Naive thymus-derived CD8-positive, alpha-beta T cell (primary cell): ENCODE results near the gene BICDL1. TPM values are rescaled to one million over a fixed set of nuclear protein-coding genes. Genes with fewer than 3 reads are reported as not detected.

Source experiments
- ATAC-seq, 2 donors: fragments of 150-1000 bp; cut with Tn5 transposase in 1 of 2; sonication (Bioruptor Pico), chemical (Tn5 transposase) in 1 of 2; 1 replicate in 1 of 2; 2 replicates in 1 of 2; pipeline ENCODE4 v1.10.0; 2021; ENCODE audit warnings: mild to moderate bottlenecking in 2 of 2, moderate library complexity in 2 of 2
- POLR2A ChIA-PET: fragments of 350-600 bp; sonication (Branson Sonifier 250); formaldehyde crosslinking; loops from one replicate; lab custom pipeline; 2021; ENCODE audit warnings: antibody characterized with exemption; lab: Charles Lee
- DNase-seq, 10 donors: peaks; one replicate each; pipeline versions ENCODE4 v3.0.0 to v3.0.0-alpha.2; 2020 to 2022
- H3K27ac Mint-ChIP-seq, 10 donors: one replicate each; pipeline ENCODE4 v1.8.0; 2020 to 2022; ENCODE audit warnings: mild to moderate bottlenecking in 10 of 10, mixed read lengths in 10 of 10, moderate library complexity in 4 of 10, inconsistent platforms in 1 of 10
- H3K27me3 Mint-ChIP-seq, 5 donors: one replicate each; pipeline ENCODE4 v1.8.0; 2021 to 2022; ENCODE audit warnings: mixed read lengths in 5 of 5
- H3K36me3 Mint-ChIP-seq, 3 donors: one replicate each; pipeline ENCODE4 v1.8.0; 2020 to 2022; ENCODE audit warnings: mixed read lengths in 3 of 3, mild to moderate bottlenecking in 2 of 3, inconsistent platforms in 1 of 3
- H3K4me1 Mint-ChIP-seq, 4 donors: one replicate each; pipeline ENCODE4 v1.8.0; 2021 to 2022; ENCODE audit warnings: mixed read lengths in 4 of 4
- H3K4me3 Mint-ChIP-seq, 10 donors: one replicate each; pipeline ENCODE4 v1.8.0; 2020 to 2022; ENCODE audit warnings: mild to moderate bottlenecking in 10 of 10, mixed read lengths in 10 of 10, moderate library complexity in 6 of 10, inconsistent platforms in 1 of 10
- H3K9me3 Mint-ChIP-seq, 9 donors: one replicate each; pipeline ENCODE4 v1.8.0; 2020 to 2022; ENCODE audit warnings: mixed read lengths in 9 of 9, mild to moderate bottlenecking in 3 of 9, inconsistent platforms in 1 of 9, moderate library complexity in 1 of 9
- polyA plus RNA-seq, 3 donors: library from polyadenylated mRNA; unstranded; fragments of 300-500 nt; fragmentation: Illumina TruSeq; gene quantifications; one replicate each; pipeline ENCODE4 v1.2.3, GENCODE V29; 2021
- total RNA-seq, 8 experiments: library from RNA in 2 of 8; stranded (reverse) in 2 of 8; gene quantifications; one replicate each; pipeline ENCODE4 v1.2.3 and lab custom pipeline; 2021 to 2026

The BICDL1 gene
- total and polyA plus RNA-seq, 5 experiments from 2014 or later, result 1.2 to 157 (median 1.9) TPM

DNA sequence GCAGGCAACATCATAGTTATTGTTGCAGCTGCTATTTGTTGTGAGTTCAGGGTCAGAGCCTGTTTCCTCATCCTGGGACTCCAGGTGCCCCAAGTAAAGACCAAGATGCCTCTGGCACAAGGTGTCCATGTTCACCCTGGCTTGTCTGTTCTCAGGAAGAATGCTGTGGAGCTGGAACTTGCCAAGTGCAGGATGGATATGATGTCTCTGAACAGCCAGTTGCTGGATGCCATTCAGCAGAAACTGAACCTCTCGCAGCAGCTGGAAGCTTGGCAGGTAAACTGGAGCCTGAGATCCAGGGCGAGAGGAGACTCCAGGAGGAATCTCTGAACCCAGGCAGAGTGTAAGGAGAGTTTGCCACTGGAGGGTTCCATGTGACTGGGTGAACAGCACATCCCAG, 100.8 kb downstream of the BICDL1 start:
- Mint-ChIP-seq H3K27ac (peak overlapping the region in 1 of 10 donors; percentile 31), H3K27me3 (peaks cover 0 to 1% (median 0%) of the 10 kb centered on the region in 5 donors), H3K9me3 (no peaks in the 10 kb centered on the region), H3K36me3 (peaks cover 0 to 32% (median 2%) of the 10 kb centered on the region in 3 donors), H3K4me1 (peaks cover 14 to 24% (median 16%) of the 10 kb centered on the region in 4 donors), H3K4me3 (no peak overlapping the region)
- POLR2A ChIA-PET, result interaction anchor here (0.6 to 1.3 kb wide), 3 partner anchors 20 to 32 kb away, joined by 3 read pairs; no protein-coding TSS in a partner anchor
- ATAC-seq (no peak), DNase-seq (no peak)

DNA sequence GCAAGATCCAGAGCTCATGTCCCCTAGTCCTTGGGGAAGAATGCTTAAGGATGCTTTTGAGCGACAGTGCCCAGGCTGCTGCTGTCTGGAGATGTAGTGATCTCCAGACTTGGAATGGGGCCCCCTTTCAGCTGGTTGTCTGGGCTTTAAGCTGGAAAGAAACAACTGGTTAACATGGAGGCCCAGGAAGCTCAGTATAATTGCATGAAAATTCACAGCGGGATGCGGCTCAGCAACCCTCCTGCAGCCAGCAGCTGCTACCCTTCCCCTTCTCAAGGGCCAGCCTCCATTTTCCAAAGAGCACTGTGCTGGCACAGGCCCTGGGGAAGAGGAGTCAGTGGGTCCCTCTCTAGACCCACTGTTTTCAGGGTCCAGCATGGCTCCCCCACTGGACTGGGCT, 101.2 kb downstream of the BICDL1 start:
- no peak overlapping the region for H3K4me3 Mint-ChIP-seq
- H3K36me3 Mint-ChIP-seq, result peaks cover 0 to 29% (median 0%) of the 10 kb centered on the region in 3 donors
- POLR2A ChIA-PET, result interaction anchor here (0.6 to 1.3 kb wide), 3 partner anchors 20 to 32 kb away, joined by 3 read pairs; no protein-coding TSS in a partner anchor
- ATAC-seq (no peak), DNase-seq (no peak)
- peaks cover 14 to 24% (median 16%) of the 10 kb centered on the region in 4 donors for H3K4me1 Mint-ChIP-seq
- peaks cover 0 to 1% (median 0%) of the 10 kb centered on the region in 5 donors for H3K27me3 Mint-ChIP-seq
- H3K9me3 Mint-ChIP-seq, result no peaks in the 10 kb centered on the region
- no peak overlapping the region for H3K27ac Mint-ChIP-seq

DNA sequence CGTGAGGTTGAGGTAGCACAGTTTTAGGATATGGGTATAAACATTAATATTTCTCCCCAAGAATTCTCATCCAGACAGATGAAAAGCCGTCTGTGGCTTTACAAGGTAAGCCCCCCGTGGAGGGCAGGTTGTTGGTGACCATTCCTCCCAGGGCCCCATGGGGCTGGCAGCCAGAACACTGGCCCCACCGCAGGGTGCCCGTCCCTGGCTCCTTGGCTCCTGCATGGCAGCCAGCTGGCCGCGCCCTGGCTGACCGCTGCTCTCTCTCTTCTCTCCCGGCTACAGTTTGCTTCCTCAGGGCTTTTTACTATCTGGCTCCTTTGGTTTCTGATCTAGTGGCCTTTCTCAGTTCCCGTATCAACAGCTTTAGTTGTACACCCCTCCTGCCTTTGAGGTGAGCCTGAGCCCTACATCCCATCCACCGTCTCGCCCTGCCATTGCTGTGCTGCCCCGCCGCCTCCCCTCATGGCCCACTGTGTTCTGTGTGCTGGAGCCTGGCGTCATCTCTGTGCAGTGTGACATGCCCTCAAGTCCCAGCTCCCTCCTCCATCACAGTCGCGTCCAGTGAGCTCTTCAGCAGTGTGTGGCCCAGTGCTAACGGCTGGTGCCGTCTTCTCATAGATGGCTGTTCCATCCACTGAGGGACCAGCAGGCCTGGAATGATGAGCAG, 101.7 kb downstream of the BICDL1 start:
- H3K4me1 Mint-ChIP-seq, result peaks cover 14 to 24% (median 15%) of the 10 kb centered on the region in 4 donors
- no peak overlapping the region for H3K4me3 Mint-ChIP-seq
- ATAC-seq (no peak), DNase-seq (no peak)
- peaks cover 0 to 24% (median 0%) of the 10 kb centered on the region in 3 donors for H3K36me3 Mint-ChIP-seq
- POLR2A ChIA-PET, result interaction anchor here (0.6 to 1.1 kb wide), 3 partner anchors 10 to 33 kb away, joined by 3 to 4 read pairs (median 3); no protein-coding TSS in a partner anchor
- H3K27ac Mint-ChIP-seq, result peak overlapping the region in 6 of 10 donors; percentile 44 to 73 (median 59)
- H3K27me3 Mint-ChIP-seq, result peaks cover 0 to 1% (median 0%) of the 10 kb centered on the region in 5 donors
- H3K9me3 Mint-ChIP-seq, result no peaks in the 10 kb centered on the region

- Mint-ChIP-seq H3K27ac (peak overlapping the region in 7 of 10 donors; percentile 16 to 73 (median 53)), H3K9me3 (no peaks in the 10 kb centered on the region), H3K27me3 (peaks cover 0 to 1% (median 0%) of the 10 kb centered on the region in 5 donors), H3K4me3 (no peak overlapping the region), H3K36me3 (peaks cover 0 to 28% (median 0%) of the 10 kb centered on the region in 3 donors), H3K4me1 (peaks cover 11 to 24% (median 13%) of the 10 kb centered on the region in 4 donors)
- DNase-seq (no peak), ATAC-seq (no peak)
- POLR2A ChIA-PET, result interaction anchor here (0.6 to 1.2 kb wide), 3 partner anchors 9 to 199 kb away, joined by 3 to 4 read pairs (median 4); partner anchors contain the start of gene BICDL1
Measured at GRCh38 chr12:120091371-120092090, 102.5 kb downstream of the BICDL1 start.

GRCh38 chr12:120092551-120093335, 103.7 kb downstream of the BICDL1 start:
- POLR2A ChIA-PET, result interaction anchor here (0.7 to 1.4 kb wide), 3 partner anchors 19 to 104 kb away, joined by 3 to 5 read pairs (median 4); partner anchors contain the start of genes BICDL1 and RAB35
- H3K27ac Mint-ChIP-seq, result peak overlapping the region in 3 of 10 donors; percentile 57 to 77 (median 69)
- no peak overlapping the region for H3K4me3 Mint-ChIP-seq
- H3K9me3 Mint-ChIP-seq, result no peaks in the 10 kb centered on the region
- DNase-seq (no peak), ATAC-seq (peak in 1 of 2 donors; percentile 13)
- no peaks in the 10 kb centered on the region for H3K27me3 Mint-ChIP-seq
- peaks cover 0 to 38% (median 0%) of the 10 kb centered on the region in 3 donors for H3K36me3 Mint-ChIP-seq
- H3K4me1 Mint-ChIP-seq, result peaks cover under 1 to 13% (median 4%) of the 10 kb centered on the region in 4 donors

DNA sequence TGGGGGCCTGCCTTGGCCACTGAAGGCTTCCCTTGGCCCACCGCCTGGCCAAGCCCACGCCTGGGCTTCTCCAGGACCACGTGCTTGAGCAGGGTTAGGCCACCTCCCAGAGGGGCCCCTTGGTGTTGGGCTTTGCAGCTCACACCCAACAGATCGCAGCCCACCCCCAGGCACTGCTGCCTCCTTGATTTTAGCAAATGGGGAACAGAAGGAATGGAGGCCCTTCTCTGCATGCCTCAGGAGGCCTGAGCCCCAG, 104.2 kb downstream of the BICDL1 start:
- peaks cover 0 to 43% (median 0%) of the 10 kb centered on the region in 3 donors for H3K36me3 Mint-ChIP-seq
- DNase-seq, result no peak
- peaks cover 0 to 10% (median 4%) of the 10 kb centered on the region in 4 donors for H3K4me1 Mint-ChIP-seq
- peak in 1 of 2 donors; percentile 11 for ATAC-seq
- no peak overlapping the region for H3K27ac Mint-ChIP-seq
- POLR2A ChIA-PET, result interaction anchor here (0.6 to 1.4 kb wide), 3 partner anchors 19 to 32 kb away, joined by 3 to 5 read pairs (median 3); partner anchors contain the start of gene RAB35
- H3K27me3 Mint-ChIP-seq, result no peaks in the 10 kb centered on the region
- no peak overlapping the region for H3K4me3 Mint-ChIP-seq
- H3K9me3 Mint-ChIP-seq, result no peaks in the 10 kb centered on the region

DNA sequence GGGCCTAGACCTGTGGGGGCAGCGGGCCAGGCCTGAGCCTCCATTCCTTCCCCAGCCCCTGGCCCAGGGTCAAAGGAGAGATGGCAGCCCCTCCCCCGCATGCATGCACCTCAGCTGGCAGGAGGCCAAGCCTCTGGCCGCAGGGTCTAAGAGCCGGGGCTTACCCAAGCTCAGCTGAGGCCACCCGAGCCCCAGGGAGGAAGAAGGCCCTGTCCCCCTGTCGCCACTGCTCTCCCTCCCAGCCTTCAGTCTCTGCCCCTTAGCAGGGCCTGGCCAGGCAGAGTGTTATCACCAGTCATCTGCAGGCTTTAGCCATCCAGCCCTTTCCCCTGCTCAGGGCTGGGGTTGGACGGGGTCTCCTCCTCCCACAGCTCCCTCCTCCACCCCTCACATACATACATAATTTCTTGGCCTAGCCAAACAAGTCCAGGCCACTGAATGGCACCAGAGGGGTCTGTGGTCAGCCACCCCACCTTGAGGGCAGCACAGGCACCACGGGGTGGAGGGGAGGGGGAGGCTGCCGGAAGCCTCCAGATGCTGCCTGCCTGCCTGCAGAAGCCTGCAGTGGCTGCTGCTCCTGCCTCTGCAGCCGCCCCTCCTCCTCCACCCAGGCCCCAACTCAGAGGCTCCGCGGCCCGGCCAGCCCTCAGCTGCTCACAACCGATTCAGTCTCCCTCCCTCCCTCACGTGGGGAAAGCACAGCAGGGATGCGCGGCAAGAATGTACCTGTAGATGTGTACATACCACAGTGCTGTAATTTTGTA, 104.7 kb downstream of the BICDL1 start:
- no peak for ATAC-seq
- Mint-ChIP-seq H3K27me3 (no peaks in the 10 kb centered on the region), H3K4me3 (peak overlapping the region in 1 of 10 donors; percentile 58), H3K36me3 (peaks cover 0 to 46% (median 0%) of the 10 kb centered on the region in 3 donors), H3K4me1 (peaks cover 0 to 10% (median 4%) of the 10 kb centered on the region in 4 donors), H3K27ac (peak overlapping the region in 7 of 10 donors; percentile 7 to 83 (median 77)), H3K9me3 (no peaks in the 10 kb centered on the region)
- POLR2A ChIA-PET, result interaction anchor here (0.6 to 1.4 kb wide), 3 partner anchors 18 to 31 kb away, joined by 3 to 5 read pairs (median 3); partner anchors contain the start of gene RAB35
- no peak for DNase-seq

- Mint-ChIP-seq H3K27me3 (no peaks in the 10 kb centered on the region), H3K9me3 (no peaks in the 10 kb centered on the region), H3K4me3 (no peak overlapping the region), H3K27ac (peak overlapping the region in 2 of 10 donors; percentile 7 to 68), H3K4me1 (peaks cover 0 to 8% (median 2%) of the 10 kb centered on the region in 4 donors), H3K36me3 (peaks cover 0 to 52% (median 0%) of the 10 kb centered on the region in 3 donors)
- no peak for ATAC-seq
- DNase-seq, result no peak
- POLR2A ChIA-PET, result no interaction called here
Measured at GRCh38 chr12:120094485-120094884, 105.4 kb downstream of the BICDL1 start.

DNA sequence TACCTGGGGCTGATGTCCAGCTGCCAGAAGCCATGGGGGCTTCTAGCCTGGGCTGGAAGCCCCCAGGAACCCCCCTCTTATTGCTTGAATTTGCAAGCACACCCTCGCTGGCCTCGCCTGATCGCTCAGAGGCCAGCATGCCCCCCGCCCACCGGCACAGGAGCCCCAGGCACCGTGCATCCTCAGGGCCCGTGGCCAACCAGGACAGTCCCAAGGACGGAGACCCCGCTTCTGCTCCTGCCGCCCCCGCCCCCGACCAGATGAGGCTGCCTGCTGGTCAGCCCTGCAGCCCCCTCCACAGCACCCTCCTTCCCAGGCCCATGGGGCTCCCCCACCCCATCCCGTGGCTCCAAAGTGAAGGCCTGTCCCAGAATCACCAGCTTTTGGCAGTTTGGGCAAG, 106.3 kb downstream of the BICDL1 start:
- Mint-ChIP-seq H3K4me3 (no peak overlapping the region), H3K4me1 (peaks cover 0 to 12% (median 5%) of the 10 kb centered on the region in 4 donors), H3K36me3 (peaks cover 0 to 57% (median 0%) of the 10 kb centered on the region in 3 donors), H3K27ac (peak overlapping the region in 1 of 10 donors; percentile 7), H3K27me3 (no peaks in the 10 kb centered on the region), H3K9me3 (no peaks in the 10 kb centered on the region)
- POLR2A ChIA-PET, result no interaction called here
- no peak for DNase-seq
- no peak for ATAC-seq

- no peaks in the 10 kb centered on the region for H3K27me3 Mint-ChIP-seq
- DNase-seq (no peak), ATAC-seq (no peak)
- peaks cover 0 to 12% (median 5%) of the 10 kb centered on the region in 4 donors for H3K4me1 Mint-ChIP-seq
- H3K27ac Mint-ChIP-seq, result no peak overlapping the region
- H3K9me3 Mint-ChIP-seq, result no peaks in the 10 kb centered on the region
- no peak overlapping the region for H3K4me3 Mint-ChIP-seq
- peaks cover 0 to 54% (median 0%) of the 10 kb centered on the region in 3 donors for H3K36me3 Mint-ChIP-seq
- POLR2A ChIA-PET, result no interaction called here
Measured at GRCh38 chr12:120095736-120096135, 106.7 kb downstream of the BICDL1 start.

GRCh38 chr12:120096671-120097202, 107.7 kb downstream of the BICDL1 start:
- ATAC-seq, result no peak
- Mint-ChIP-seq H3K9me3 (no peaks in the 10 kb centered on the region), H3K4me3 (no peak overlapping the region), H3K27ac (peak overlapping the region in 2 of 10 donors; percentile 34 to 75), H3K4me1 (peaks cover 5 to 16% (median 6%) of the 10 kb centered on the region in 4 donors), H3K36me3 (peaks cover 0 to 55% (median 0%) of the 10 kb centered on the region in 3 donors), H3K27me3 (no peaks in the 10 kb centered on the region)
- DNase-seq, result no peak
- POLR2A ChIA-PET, result interaction anchor here (1.3 kb wide), 1 partner anchor 10 kb away, joined by 3 read pairs; no protein-coding TSS in a partner anchor
